Erythroblast (primary cell): ENCODE data around the gene RANGRF.

Experiments used
- GATA1 ChIP-seq: IDR thresholded peaks from 2 replicates; pipeline ENCODE4 v1.6.1; 2011; ENCODE audit warnings: low read depth, mild to moderate bottlenecking, control low read depth, low read length, moderate library complexity
- POLR2A ChIP-seq: IDR thresholded peaks from 2 replicates; pipeline ENCODE4 v1.6.1; 2011; ENCODE audit warnings: mild to moderate bottlenecking, low read length

DNA sequence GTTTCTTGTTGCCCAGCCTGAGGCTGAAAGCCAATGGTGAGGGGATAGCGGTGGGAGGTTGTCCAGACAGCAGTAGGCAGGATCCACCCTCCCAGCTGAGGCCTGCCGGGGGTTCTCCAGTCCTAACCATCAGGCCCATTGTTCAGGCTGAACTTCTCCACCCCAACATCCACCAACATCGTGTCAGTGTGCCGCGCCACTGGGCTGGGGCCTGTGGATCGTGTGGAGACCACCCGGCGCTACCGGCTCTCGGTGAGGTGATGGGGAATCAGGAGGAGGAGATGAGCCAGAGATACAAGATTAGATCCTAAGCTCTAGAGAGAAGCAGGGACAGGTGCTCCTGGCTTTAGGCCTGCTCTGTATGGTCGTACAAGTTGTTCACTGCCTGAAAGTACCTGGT, 33.6 kb upstream of the RANGRF start:
- TF ChIP-seq POLR2A (no peak), GATA1 (no peak)
